ENCODE measurements around the gene ATG5.

GRCh38 chr6:106143665-106144064, 181.9 kb downstream of the ATG5 start:
- TF ChIP-seq POLR2AphosphoS5 (IDR thresholded peaks at IDR 0.05; ENCODE audit: low read depth, low read length) (no peak), POLR2A (IDR thresholded peaks at IDR 0.05; ENCODE audit: low read depth, low read length) (no peak), TAF1 (IDR thresholded peaks at IDR 0.05; ENCODE audit: borderline replicate concordance, low read depth, low read length) (no peak)

Measured in GM12892 (cell line).